NCI-H1048 (cell line): Measurements from ENCODE around the gene KDM7A.
A peak's percentile ranks its signal among the peaks of the same experiment; 100 is the strongest.

Source experiments
- DNase-seq: peaks from one replicate; lab custom pipeline; 2025; lab: John Stamatoyannopoulos, UW

The KDM7A gene

DNA sequence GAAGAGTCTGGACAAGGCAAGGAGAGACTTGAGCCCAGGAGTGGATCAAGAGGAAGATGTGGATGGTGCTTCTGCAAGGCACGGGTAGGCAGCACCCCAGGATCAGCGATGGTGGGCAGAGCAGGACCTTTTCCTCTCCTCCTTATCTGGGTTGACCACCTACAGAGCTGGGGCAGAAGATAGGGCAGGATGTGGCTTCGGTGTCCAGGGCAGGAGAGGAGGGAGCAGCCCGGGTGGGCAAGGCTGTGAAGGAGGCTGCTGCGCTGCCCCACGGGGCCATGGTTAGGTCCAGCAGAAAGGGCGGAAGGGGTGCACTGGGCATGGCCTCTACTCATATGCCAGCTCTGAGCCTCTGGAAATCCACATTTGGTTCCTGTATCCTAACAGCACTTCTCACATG lies 94.0 kb downstream of the KDM7A start:
- no peak for DNase-seq

DNA sequence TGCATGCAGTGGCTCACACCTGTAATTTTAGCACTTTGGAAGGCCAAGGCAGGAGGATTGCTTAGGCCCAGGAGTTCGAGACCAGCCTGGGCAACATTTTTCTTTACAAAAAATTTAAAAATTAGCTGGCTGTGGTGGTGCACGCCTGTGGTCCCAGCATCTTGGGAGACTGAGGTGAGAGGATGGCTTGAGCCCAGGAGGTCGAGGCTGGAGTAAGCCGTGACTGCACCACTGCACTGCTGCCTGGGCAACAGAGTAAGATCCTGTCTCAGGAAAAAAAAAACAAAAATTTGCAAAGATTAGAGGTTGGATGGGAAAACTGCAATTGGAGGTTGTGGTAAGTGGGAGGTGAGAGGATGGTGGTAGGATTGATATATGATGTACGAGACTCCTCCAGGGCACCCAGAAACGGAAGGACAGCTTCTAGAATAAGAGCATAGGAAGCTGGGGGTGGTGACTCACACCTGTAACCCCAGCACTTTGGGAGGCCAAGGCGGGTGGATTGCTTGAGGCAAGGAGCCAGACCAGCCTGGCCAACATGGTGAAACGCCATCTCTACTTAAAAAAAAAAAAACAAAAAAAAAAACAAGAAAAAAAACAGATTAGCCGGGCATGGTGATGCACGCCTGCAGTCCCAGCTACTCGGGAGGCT lies 94.9 kb downstream of the KDM7A start:
- no peak for DNase-seq

DNA sequence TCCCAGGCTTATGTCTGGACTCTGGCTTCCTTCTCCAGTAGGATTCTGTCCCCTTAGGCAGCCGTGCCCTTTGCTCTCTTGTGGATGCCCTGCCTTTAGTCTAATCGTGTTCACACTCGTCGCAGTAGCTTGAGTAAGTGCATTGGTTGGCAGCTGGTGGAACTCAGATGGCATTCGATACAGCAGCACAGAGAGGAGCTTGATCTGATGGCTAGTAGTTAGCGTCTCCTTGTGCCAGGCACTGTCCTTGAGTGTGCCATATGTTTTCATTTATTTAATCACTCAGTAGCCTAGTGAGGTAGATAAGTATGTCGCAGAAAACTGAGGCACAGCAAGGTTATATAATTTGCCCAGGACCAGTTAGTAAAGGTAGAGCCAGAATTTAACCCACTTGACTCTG lies 95.9 kb downstream of the KDM7A start:
- DNase-seq: no peak

DNA sequence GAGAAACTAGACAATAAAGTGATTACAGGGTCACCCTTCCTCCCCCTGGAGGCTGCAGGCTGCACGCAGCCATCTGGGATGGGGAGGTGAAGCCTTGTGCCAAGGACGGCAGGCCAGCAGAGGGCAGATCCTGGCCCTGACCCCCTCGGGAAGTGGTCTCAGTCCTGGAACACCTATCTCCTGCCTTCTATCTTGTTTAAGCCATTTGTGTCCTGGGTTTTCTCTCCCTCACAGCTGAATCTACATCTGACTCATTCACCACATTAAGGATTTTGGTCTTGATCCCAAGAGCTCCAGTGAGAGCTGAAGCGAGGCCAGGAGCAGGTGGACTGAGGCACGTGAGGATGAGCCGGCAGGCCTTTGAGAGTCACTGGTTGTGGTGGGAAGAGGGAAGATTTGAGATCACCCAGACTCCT lies 97.7 kb downstream of the KDM7A start:
- DNase-seq: no peak

DNA sequence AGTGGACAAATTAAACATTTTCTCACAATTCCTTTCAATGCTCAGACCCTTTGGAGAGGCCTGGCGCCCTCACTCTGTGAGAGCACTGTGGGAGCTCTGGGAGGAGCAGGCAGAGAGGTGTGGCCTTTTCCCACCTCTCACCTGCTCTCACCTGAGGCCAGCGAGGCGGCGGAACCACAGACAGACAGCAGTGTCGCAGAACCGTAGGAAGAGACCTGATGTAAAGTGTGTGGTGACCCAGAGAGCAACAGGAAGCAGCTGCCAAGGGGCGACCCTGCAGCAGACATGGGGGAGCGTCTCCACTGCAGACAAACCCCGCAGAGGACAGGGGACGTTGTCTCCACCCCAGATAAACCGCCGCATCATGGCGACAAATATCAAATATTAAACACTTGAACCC lies 98.4 kb downstream of the KDM7A start:
- DNase-seq: no peak

DNA sequence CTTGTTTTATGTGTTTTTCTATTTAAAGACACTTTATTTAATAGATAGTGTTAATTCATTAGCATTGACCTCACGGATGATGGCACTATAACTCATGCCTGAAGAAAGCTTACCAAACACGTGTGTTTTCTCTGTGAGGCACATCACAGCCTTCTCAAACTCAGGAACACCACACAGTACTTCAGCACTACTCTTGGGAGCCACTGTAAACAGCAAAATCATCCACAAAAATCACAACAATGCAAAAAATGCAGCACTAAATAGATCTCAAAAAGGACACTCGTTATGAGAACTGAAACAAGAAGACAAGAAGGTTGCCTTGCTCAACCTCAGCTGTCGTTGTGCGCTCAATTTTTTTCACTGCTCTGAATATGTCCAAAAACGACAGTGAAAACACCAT lies 102.0 kb downstream of the KDM7A start:
- no peak for DNase-seq

DNA sequence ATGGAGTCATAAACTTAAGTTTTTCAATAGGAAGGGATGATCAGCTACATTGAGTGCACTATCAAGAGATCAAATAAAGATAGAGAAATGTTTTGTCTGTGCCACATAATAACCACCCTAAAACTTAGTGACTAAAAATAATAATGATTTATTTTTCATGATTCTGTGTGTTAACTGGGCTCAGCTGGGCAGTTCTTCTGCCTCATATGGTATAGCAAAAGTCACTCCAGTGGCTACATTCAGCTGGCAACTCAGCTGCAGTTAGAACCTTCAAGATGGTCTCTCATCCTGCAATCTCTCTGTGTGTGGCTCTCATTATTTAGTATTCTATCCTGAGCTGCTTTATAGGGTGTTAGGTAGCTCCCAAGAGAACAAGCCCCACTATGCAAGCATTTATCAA lies 106.2 kb downstream of the KDM7A start:
- DNase-seq: no peak

DNA sequence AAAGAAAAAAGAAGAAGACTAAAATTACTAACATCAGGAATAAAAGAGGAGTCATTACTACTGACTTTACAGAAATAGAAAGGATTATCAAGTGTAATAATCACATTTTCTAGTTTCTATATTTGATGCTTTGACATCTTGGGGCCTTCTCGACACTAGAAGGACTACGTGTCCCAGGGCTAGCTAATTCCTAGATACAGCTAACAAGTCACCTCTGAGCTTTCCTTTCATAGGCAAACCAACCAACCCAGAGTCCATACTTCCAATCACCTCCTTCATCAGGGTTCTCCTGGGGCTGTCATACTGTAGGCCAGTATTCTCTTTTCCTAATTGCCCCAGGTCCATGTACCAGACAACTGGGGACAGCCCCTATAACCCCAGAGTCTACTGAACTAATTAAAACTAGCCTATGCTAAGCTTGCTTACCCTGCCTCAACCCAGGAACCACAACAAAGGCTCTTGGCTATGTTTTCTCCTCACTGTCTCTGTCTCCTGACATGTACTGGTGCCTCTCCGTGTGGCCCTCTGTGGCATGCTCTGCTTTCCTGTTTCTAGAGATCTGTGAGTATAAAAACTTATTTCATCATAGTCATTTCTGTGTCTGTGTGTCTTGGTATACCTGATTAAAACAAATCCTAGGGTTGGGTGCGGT lies 107.4 kb downstream of the KDM7A start:
- no peak for DNase-seq

DNA sequence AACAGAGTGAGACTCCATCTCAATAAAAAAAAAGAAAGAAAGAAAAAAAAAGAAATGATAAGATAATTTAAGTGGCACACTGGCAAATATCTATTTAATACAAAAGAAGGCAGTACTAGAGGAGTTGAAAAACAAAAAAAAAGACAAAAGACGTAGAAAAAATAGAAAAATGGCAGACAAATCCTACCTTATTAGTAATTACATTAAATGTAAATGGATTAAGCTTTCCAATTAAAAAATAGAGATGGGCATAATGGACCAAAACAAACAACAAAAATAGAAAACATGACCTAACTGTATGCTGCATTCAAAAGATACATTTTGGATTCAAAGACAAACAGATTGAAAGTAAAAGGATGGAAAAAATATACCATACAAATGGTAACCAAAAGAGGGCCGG lies 108.8 kb downstream of the KDM7A start:
- DNase-seq: no peak

DNA sequence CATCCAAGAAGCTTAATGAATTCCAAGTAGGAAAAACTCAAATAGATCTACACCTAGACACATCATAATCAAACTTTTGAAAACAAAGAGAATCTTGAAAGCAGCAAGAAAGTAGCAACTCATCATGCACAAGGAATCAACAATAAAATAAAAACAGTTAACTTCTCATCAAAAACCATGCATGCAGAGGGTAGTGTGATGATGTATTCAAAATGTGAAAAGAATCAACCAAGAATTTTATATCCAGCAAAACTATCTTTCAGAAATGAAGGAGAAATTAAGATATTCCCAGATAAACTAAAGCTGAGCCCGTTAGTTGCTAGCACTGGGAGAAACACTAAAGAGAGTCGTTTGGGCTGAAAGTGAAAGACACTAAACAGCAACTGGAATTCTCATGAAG lies 109.7 kb downstream of the KDM7A start:
- DNase-seq: no peak

DNA sequence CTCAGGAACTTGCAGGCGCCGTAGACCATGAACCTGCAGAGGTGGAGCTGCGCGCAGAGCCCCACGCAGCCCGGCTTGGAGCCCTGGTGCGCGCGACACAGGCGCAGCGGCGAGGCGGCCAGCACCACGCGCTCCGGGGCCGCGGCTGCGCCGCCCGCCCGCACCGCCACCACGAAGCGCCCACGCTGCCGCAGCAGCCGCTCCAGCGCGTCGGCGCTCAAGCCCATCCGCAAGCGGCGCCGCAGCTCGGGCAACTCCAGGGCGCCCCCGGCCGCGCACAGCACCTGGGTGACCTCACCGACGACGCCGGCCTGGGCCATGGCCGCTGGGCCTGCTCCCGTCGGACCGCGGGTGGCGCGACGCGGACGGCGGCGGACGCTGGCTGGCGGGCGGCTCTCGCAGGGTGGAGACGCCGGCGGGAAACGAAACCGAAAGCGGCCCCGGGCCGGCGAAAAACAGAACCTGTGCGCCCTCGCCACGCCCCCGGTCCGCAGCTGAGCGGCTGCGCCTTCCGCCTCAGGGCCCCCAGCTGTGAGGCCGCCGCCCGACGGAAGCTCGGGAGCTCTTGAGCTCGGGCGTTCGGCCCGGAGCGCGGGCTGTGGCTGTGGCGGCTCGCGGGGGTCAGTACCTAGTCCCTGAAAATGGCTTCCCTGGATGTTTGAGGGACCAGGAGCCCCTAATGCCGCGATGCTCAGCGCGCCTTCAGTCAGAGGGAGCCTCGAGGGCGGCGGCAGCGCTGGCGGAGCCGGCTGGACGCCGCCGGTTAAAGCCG lies 114.1 kb downstream of the KDM7A start, which contains the start of gene PARP12:
PARP12 (minus strand) TSS at position 424 of the 772 bp plus-strand sequence; CDS start at position 320, 104 bp downstream.
- peak; percentile 73 for DNase-seq

DNA sequence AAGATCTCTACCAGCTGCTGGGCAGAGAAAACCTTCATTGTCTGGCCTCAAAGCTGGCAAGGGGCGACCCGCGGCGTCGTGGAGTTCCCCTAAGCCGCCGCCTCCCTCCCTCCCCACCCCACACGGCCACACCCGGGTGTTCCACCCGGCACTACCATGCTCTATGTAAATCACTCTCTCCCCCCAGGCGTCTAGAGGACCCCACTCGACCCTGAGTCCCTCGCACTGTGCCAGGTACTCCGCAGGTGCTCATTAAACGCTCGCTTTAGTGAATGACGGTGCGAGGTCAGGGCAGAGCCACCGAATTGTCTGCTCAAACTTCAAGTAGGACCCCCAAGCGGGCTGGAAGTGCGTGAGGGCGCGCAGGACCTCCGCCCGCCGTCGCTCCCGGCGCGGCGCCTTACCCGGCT lies 114.7 kb downstream of the KDM7A start:
- DNase-seq: no peak

DNA sequence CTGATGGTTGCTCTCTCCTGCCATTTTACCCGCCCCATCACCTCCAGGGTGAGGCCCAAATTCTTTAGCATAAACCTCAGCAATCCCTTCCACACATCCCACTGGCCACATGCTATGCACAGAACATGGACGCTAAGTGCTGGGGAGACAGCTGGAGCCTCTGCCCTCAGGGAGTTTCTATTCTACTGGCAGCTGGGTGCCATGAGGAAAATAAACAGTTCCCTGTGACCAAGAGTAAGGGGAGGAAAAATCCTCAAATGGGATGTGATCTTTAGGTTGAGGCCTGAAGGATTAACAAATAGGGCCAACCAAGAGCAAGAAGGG lies 115.2 kb downstream of the KDM7A start:
- DNase-seq: no peak

DNA sequence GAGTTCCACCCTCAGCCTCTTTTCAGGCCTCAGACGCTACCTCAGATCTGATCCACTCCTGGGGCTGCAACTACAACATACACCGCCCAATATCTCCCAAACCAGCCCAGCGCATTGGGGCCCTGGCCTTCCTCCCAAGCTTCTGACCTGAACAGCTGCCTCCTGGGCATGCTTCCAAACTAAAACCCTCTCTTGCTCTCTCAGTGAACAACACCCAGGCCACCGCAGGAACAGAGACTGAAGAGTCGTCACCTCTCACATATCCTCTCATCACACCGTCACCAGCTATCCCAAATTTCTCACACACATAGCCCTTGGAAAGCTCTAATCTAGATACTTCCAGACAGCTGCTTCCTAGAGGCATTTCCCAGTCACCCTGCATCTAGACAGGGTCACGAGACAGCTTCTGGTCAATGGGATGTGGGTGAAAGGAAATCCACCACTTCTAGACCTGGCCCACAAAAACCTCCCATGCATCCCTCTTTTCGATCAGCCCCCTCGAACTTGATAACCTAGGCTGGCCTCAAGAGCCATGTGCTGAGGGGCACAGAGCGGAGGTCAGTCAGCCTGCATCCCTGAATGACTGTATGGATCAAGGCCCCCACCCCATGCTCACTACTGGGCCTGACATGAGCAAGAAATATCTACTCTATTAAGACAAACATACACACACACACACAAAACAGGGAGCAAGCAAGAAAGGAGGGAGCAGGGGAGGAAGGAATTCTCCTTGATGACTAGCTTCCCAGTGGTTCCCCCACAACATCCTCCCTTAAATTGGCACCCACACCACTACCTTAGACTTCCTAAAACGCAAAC lies 115.8 kb downstream of the KDM7A start:
- no peak for DNase-seq

DNA sequence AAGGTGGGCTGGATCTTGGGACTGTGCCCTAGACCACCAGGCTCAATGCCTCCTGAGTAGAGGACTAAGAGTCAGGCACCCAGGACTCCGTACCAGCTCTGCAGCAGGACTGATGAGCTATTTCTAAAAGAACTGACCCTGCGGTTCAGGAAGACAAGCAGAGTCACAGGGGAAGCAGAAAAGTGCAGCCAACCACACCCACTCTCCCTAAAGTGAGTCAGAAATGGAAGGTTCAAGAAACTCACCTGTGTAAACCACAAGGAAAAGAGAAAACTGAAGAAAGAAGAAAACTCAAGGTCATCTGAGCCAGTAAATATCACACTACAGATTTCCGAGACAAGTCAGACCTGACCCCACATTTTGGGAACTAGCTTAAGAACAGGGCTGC lies 116.5 kb downstream of the KDM7A start:
- DNase-seq: no peak

DNA sequence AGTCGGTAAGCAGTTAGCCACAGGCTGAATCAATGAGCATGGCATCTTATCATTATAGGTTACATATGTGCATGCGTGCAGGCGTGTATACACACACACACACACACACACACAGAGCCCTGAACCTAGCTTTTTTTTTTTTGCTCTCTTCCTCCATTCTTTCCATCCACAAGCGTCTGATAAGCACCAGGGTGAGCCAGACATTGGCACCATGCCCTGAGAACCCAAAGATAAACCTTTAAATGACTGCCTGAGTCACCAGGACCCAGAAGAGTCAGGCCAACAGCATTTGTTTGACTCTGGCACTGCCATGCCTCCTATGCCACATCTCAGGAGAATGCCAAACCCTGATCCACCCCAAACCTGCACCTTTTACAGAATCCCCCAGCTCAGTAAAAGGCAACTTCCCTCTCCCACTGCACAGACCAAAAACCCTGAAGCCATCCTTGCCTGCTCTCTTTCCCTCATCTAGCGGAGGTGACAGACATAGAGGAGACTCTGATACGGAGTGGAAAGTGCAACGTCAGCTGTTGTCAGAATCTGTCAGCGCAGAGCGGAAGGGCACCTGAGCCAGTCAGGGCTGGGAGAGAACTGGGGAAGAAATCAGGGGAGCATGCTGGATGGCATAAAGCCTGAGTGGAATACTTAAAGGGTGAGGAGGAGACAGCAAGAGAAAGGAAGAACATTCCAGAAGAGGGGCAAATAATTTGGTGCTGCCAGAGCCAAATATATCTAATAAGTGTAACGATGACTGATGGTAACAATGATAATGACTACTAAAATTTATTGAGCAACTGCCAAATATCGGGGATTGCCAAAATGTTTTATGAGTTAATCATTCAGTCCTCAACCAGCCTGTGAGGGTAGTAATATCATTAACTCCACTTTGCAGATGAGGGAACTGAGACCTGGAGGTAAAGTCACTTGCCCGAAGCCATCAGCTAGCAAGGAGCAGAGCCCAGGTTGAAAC lies 117.2 kb downstream of the KDM7A start:
- DNase-seq: no peak

DNA sequence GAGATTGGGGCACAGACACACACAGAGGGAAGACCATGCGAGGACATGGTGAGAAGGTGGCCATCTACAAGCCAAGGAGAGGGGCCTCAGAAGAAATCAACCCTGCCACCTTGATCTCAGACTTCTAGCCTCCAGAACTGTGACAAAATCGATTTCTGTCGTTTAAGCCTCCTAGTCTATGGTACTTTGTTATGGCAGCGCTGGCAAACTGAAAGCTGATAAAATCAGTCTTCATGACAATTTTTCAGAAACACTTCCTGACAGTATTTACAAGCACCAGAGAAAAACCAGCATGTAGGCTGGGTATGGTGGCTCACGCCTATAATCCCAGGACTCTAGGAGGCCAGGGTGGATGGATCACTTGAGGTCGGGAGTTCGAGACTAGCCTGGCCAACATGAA lies 118.3 kb downstream of the KDM7A start:
- no peak for DNase-seq

DNA sequence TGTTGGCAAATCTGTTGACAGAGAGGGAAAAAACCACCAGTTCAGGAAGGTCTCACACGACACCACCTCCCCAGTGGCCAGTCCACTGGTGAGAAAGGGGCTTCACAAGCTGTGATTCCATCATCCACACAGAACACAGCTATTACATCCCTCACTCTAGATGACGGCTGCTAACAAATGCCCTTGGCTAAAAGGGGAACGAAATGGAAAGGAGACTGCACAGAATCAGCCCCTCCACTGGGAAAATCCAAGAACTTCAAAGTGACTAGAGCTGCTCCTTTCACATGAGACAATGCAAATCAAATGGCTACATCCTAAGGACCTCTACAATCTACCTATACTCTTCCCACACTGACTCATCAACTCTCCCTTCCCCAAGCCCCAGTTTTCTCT lies 119.6 kb downstream of the KDM7A start:
- no peak for DNase-seq

DNA sequence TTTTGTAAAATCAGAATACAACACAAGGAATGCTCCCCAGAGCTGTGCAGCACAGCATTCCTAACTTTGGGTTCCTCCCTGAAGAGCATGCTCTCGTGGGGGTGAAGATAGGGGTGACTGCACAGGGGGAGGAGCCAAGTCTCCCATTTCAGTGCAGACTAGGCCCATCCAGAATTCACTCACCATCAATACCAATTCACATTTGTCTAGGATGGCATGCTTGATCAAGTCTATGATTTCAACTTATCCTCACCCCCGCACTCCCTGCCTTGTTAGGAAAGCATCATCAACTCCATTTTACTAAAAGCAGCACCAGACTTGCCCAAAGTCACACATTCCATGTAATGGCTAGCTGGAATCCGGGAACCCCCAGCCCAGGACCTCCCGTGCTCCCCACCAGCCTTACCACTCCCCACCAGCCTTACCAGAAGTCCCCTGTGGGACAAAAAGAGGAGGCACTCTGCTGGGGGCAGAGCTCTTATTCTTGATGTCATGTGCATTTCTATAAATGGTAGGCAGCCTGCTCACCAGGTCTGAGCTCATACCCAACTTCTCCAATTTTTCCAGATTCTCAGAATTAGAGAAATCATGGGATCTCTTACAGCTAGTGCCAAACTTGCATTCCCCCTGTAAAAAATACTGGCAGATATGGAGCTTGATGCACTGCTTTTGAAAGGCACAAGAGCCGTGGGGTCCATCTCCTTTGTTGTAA lies 120.2 kb downstream of the KDM7A start:
- no peak for DNase-seq

DNA sequence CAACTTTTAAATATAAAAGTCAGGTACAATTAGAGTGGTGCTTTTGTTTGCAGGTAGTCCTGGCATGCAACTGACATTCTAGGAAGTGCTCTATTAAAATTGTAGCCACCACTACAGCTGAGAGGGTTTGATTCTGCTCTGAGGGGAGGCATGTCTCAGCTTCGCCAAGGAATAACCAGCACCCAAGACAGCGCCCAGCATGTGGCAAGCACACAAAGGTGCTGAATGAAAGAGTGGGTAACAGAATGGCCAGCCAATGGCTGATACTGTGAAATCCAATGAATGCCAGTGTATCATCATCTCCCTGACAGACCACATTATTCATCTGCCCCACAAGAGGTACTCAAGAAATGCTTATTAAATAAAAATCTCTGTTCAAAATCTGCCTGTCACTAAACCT lies 121.0 kb downstream of the KDM7A start:
- no peak for DNase-seq

DNA sequence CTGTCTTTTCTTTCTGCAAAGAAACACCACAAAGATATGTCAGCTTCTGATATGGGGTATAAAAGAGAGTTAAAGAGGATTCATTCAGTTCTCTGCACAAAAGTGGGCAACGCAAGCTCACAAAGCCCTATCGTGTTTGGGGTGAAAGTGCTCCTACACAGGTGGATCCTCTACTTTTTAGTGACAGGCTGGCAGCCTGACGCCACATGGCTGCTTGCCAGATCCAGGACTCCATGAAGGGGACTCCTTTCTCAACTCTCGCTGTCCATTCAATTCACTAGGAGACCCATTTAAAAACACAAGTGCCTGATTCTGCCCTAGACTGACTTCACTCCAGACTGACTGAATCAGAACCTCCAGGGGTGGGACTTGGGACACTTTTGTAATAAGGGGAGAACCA lies 122.0 kb downstream of the KDM7A start:
- DNase-seq: no peak
